ENCODE results near the gene TMEM115.

The TMEM115 gene

DNA sequence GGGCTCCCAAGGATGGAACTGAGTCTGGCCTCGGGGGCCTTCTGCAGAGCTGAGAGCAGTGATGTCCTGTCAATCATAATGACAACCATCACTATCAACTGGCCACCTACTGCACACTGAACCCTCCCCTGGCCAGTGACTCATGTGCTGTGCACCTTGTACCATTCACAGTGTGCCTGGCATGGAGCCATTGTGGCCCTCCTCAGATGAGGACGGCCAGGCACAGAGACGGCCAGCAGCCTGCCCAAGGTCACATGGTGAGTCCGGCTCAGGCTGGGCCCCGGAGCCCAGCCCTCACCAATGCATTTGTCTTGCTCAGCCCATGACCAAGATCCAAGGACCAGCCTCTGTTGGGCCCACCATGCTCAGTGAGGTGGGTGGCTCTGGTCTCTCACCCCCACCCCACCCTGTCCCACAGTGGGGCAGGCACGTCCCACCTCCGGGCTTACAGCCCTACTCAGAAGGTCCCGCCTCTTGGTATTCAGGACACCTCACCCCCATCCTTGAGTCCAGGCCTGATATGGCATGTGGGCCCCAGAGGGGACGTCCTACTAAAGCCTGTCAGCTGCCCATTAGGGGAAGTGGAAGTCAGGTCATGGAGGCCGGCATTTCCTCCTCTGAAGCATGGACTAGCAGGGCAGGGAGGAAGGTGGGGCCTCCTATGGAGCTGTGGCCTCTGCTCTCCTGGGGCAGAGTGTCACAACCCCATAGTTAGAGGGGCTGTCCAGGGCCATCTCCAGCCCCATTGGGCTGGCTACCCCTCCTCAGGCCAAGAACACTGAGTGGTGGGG is 35.9 kb upstream of the TMEM115 start:
- TF ChIP-seq CTCF (IDR thresholded peaks at IDR 0.05; ENCODE audit: control insufficient read depth, insufficient read depth, low read depth, low read length, missing control alignments) = no peak
- no peak overlapping the region for H3K4me3 ChIP-seq (ENCODE audit: control insufficient read depth, low read depth, low read length)

GRCh38 chr3:50393061-50393460 is 33.7 kb upstream of the TMEM115 start:
- no peak for DNase-seq (ENCODE audit: low read depth)
- no peak for TF ChIP-seq CTCF (IDR thresholded peaks at IDR 0.05; ENCODE audit: control insufficient read depth, insufficient read depth, low read depth, low read length, missing control alignments)

More for the DNA sequence above, 35.9 kb upstream of the TMEM115 start:
- DNase-seq (ENCODE audit: low read depth) = no peak

GRCh38 chr3:50392101-50392715 is 32.9 kb upstream of the TMEM115 start:
- TF ChIP-seq CTCF (IDR thresholded peaks at IDR 0.05; ENCODE audit: control insufficient read depth, insufficient read depth, low read depth, low read length, missing control alignments) = no peak
- H3K4me3 ChIP-seq (ENCODE audit: control insufficient read depth, low read depth, low read length) = no peak overlapping the region
- DNase-seq (ENCODE audit: low read depth) = no peak

More at GRCh38 chr3:50393061-50393460, 33.7 kb upstream of the TMEM115 start:
- no peak overlapping the region for H3K4me3 ChIP-seq (ENCODE audit: control insufficient read depth, low read depth, low read length)

GRCh38 chr3:50390508-50391224 is 31.3 kb upstream of the TMEM115 start:
- no peak for TF ChIP-seq CTCF (IDR thresholded peaks at IDR 0.05; ENCODE audit: control insufficient read depth, insufficient read depth, low read depth, low read length, missing control alignments)
- H3K4me3 ChIP-seq (ENCODE audit: control insufficient read depth, low read depth, low read length) = no peak overlapping the region
- no peak for DNase-seq (ENCODE audit: low read depth)

DNA sequence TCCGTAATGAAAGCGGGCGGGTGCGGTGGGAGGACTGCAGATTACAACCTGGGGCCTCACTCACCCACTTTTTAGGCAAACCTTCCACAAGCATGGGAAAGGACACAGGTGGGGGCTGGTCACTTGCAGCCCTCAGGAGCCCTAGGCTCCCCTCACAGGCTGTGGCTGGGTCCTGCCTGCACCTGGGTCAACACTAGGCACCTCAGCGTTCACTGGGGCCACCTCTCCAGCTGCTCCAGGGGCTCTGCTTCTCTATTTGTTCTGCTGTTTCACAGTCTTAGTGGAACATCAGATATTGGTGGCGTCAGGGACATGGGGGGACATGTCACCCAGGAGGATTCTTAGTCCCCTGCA is 30.1 kb upstream of the TMEM115 start:
- no peak for TF ChIP-seq CTCF (IDR thresholded peaks at IDR 0.05; ENCODE audit: control insufficient read depth, insufficient read depth, low read depth, low read length, missing control alignments)
- H3K4me3 ChIP-seq (ENCODE audit: control insufficient read depth, low read depth, low read length) = no peak overlapping the region
- DNase-seq (ENCODE audit: low read depth) = no peak

- DNase-seq (ENCODE audit: low read depth) = no peak
- H3K4me3 ChIP-seq (ENCODE audit: control insufficient read depth, low read depth, low read length) = no peak overlapping the region
- TF ChIP-seq CTCF (IDR thresholded peaks at IDR 0.05; ENCODE audit: control insufficient read depth, insufficient read depth, low read depth, low read length, missing control alignments) = no peak
These were observed 29.5 kb upstream of the TMEM115 start for GRCh38 chr3:50388720-50389413.
